GM12872 (cell line): ENCODE data around the gene KAT2B.

Source experiments
- CTCF ChIP-seq: IDR thresholded peaks from 3 replicates; pipeline ENCODE4 v1.5.1; 2011; ENCODE audit warnings: low read depth, mild to moderate bottlenecking, low read length, moderate library complexity; ENCODE audit not compliant: insufficient read depth

The KAT2B gene

DNA sequence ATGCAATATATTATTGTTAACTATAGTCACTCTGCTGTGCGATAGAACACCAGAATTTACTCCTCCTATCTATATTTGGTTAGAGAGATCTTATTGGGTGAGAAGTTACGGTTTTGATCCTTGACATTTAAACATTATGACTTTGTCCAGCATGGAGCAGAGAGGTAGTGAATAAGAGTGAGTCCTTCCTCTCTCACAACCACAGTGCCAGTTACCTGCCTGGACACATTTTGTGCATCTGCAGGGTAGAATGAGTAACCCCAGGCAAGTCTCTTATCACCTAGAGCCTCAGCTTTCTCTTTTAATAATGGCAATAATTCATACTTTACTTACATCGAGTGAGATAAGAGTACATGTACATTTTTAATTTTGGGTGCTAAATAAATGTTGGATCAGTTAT is 24.1 kb downstream of the KAT2B start:
- TF ChIP-seq CTCF: no peak

GRCh38 chr3:20064796-20065564 is 24.7 kb downstream of the KAT2B start:
- TF ChIP-seq CTCF: no peak

DNA sequence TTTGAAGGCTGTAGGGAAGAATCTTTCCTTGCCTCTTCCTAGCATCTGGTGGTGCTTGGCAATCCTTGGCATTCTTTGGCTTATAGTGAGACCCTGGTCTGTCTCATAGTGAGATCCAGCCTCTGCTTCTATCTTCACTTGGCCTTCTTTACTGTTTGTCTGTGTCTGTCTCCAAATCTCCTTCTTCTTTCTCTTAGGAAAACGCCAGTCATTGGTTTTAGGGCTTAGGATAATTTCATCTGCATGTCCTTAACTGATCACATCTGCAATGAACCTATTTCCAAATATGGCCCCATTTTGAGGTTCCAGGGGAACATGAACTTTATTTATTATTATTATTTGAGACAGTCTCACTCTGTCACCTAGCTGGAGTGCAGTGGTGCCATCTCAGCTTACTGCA is 25.8 kb downstream of the KAT2B start:
- no peak for TF ChIP-seq CTCF

DNA sequence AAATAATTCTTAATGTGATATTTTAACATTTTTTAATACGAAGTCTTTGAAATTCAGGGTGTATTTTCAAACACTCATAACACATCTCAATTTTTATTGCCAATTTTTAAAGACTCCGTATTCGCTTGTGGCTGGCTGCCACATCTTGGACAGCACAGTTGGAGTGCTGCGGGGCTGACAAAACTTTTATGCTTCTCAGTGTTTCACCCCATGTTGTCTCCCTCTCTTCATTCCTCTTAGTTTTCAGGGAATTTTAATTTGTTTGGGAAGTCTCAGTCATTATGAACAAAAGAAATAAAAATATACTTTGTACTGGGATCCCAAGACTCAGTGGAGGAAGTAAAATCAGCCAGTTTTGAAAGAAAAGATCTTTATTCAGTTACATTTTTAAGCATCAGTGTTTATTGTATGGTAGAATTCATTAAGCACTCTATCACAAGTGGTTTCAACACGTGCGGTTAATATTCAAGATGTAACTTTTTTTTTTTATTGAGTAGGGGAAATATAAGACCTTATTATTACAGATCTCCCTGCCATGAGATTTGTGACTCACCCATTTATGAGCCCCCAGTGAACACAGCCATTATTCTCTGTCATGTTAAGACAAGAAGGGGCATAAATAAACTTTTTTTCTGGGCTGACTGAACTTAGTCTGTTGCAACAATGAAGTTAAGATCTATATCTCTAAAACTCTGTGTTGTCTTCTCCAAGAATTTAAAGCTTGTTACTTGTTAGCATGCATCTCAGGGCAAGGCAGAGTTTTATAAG is 26.8 kb downstream of the KAT2B start:
- TF ChIP-seq CTCF: no peak

DNA sequence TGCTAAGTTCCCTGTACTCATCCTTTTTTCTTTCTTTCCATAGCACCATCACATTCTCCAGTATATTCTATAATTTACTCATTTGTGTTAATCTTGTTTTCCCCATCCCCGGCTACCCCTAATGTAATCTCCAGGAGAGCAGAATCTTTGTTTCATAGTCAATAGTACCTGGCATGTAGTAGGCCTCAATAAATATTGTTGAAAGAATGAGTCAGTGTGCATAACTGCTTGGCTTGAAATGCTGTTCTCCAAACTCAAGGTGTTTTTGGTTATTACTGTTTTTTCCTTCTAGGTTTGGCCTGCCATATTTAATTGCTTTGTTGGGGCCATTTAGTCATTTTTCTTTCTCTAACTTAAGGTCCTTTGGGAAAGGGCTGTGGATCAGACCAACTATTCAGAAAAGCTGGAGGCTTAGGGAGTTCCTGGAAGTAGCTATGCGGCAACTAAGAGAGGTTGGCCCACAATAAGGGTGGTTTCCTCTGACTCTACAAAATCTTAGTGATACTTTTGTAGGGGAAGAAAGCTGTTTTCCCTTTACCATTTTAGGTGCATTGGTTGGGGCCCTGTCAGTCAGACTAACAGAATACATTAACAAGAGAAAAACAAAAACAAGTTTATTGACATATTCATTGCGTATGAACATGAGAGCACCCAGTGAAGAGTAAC is 28.4 kb downstream of the KAT2B start:
- TF ChIP-seq CTCF: no peak

DNA sequence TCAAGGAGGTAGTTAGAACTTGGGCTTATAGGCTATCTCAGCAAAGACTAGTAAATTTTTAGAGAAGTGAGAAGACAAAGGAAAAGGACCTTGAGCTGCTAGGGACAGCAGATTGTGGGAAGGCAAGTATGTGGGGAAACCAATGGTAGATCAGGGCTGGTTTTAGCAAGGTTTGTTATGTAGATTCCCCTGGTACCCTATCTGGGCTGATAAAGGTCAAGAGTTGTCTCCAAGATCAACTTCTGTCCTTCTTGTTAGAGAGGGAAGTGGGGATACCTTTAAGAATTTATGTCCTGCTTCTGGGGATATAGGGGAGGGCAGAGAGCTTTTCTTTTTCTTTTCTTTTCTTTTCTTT is 28.9 kb downstream of the KAT2B start:
- no peak for TF ChIP-seq CTCF

DNA sequence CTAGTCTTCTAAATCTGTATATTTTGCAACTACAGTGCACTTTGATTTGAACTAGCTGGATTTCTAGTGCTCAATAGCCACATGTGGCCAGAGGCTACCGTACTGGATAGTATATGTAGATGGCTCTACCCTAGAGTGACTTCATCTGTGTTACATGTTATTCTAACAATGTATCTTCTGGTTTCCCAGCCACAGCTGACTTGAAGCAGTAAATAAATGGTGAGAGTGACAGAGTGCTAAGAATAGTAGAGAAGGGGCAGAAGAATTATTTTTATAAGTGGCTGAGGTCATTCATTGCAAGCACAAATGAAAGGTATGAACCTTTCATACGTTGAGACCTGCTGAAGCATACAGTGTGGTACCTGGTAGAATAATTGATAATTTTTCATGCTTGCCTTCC is 30.9 kb downstream of the KAT2B start:
- no peak for TF ChIP-seq CTCF
